HUDEP-2 (cell line): ENCODE data around the gene GOLPH3L.
"Not testable (repeated sequence)": the region's sequence is repeated elsewhere in the genome, so short reads cannot be mapped to it uniquely, and the experiment has no call there.

Experiments used
- DNase-seq, 76 experiments: peaks; one replicate each; lab custom pipeline; 2025; ENCODE audit not compliant: unreplicated experiment in 76 of 76; lab: John Stamatoyannopoulos, UW

The GOLPH3L gene

GRCh38 chr1:150661156-150661555 is 35.8 kb downstream of the GOLPH3L start:
- no peak for DNase-seq

- no peak for DNase-seq
Measured at GRCh38 chr1:150660584-150660983, 36.4 kb downstream of the GOLPH3L start.

GRCh38 chr1:150657064-150657463 is 39.9 kb downstream of the GOLPH3L start:
- DNase-seq = not testable (repeated sequence)

- DNase-seq = not testable (repeated sequence)
Measured at GRCh38 chr1:150654635-150655034, 42.3 kb downstream of the GOLPH3L start.

- no peak for DNase-seq
Measured at GRCh38 chr1:150650193-150650592, 46.8 kb downstream of the GOLPH3L start.

- DNase-seq = no peak
Measured at GRCh38 chr1:150649441-150650075, 47.4 kb downstream of the GOLPH3L start.

- DNase-seq = no peak
Measured at GRCh38 chr1:150642296-150642695, 54.7 kb downstream of the GOLPH3L start.

- DNase-seq = not testable (repeated sequence)
Measured at GRCh38 chr1:150641126-150641815, 55.7 kb downstream of the GOLPH3L start.

- DNase-seq = not testable (repeated sequence)
Measured at GRCh38 chr1:150638430-150638829, 58.5 kb downstream of the GOLPH3L start.

GRCh38 chr1:150634839-150635622 is 61.9 kb downstream of the GOLPH3L start:
- peak in 2 of 76 experiments; percentile 5 to 6 for DNase-seq

- peak; percentile 70 to 98 (median 96) for DNase-seq
Measured at GRCh38 chr1:150629115-150629928, 67.6 kb downstream of the GOLPH3L start, which contains the start of gene ENSA. Gene ENSA, minus strand, starts transcription at chr1:150629612. Its CDS starts 142 bp downstream, at chr1:150629470.

- DNase-seq = no peak
Measured at GRCh38 chr1:150628766-150629114, 68.2 kb downstream of the GOLPH3L start.

GRCh38 chr1:150627826-150628410 is 69.0 kb downstream of the GOLPH3L start:
- DNase-seq = no peak

GRCh38 chr1:150626150-150626549 is 70.8 kb downstream of the GOLPH3L start:
- no peak for DNase-seq

- not testable (repeated sequence) for DNase-seq
Measured at GRCh38 chr1:150624546-150624945, 72.4 kb downstream of the GOLPH3L start.

GRCh38 chr1:150624134-150624533 is 72.8 kb downstream of the GOLPH3L start:
- not testable (repeated sequence) for DNase-seq

GRCh38 chr1:150622303-150622975 is 74.5 kb downstream of the GOLPH3L start:
- no peak for DNase-seq

- DNase-seq = peak in 24 of 76 experiments; percentile 2 to 44 (median 17)
Measured at GRCh38 chr1:150621497-150622302, 75.3 kb downstream of the GOLPH3L start.

GRCh38 chr1:150620919-150621318 is 76.0 kb downstream of the GOLPH3L start:
- no peak for DNase-seq
